HCT116 (cell line): ENCODE measurements around the gene FPR1. TPM values are rescaled to one million over a fixed set of nuclear protein-coding genes. Genes with fewer than 3 reads are reported as not detected.

Experiments used
- ATAC-seq: fragments of 200-7000 bp; cut with Tn5 transposase; 2 replicates; pipeline ENCODE4 v1.9.1; 2020; ENCODE audit warnings: mild to moderate bottlenecking, moderate library complexity
- BruUV-seq: library from RNA; stranded (reverse); fragments of 400-500 nt; replicated peaks from 2 replicates; lab custom pipeline; 2021; lab: Mats Ljungman, UMichigan
- CTCF ChIA-PET: fragments of 300-600 bp; sonication (Branson Sonifier 250); formaldehyde crosslinking; loops from one replicate; lab custom pipeline; 2021; ENCODE audit warnings: antibody characterized with exemption; lab: Charles Lee
- POLR2A ChIA-PET: fragments of 300-600, 350-600 bp; sonication (Branson Sonifier 250); formaldehyde crosslinking; loops from one replicate; lab custom pipeline; 2021; ENCODE audit warnings: antibody characterized with exemption; lab: Charles Lee
- RAD21 ChIA-PET, 2 experiments: fragments of 300-600 bp; sonication (Branson Sonifier 250); formaldehyde crosslinking; loops; one replicate each; lab custom pipeline; 2023; ENCODE audit warnings: low total read pairs in 2 of 2; ENCODE audit not compliant: uncharacterized antibody in 2 of 2, unreplicated experiment in 2 of 2, low non-redundant PET in 1 of 2; lab: Charles Lee
- DNase-seq: peaks from one replicate; pipeline ENCODE4 v3.0.0-alpha.2; 2010; ENCODE audit warnings: low read depth, low spot score
- H2AFZ ChIP-seq: fragments of 200-600 bp; shearing (Covaris generic), sonication (generic); 2 replicates; pipeline ENCODE4 v1.6.1; 2017; ENCODE audit warnings: low read depth, mixed run types, mixed read lengths, antibody characterized with exemption, low read length; ENCODE audit not compliant: poor library complexity, severe bottlenecking
- H3K27ac ChIP-seq: 2 replicates; pipeline ENCODE4 v1.5.1; 2012; ENCODE audit warnings: low read depth, low read length
- H3K27me3 ChIP-seq: fragments of 200-600 bp; sonication (generic); 2 replicates; pipeline ENCODE4 v1.6.1; 2016; ENCODE audit warnings: mixed run types, low read length, mixed read lengths; ENCODE audit not compliant: insufficient read depth
- H3K36me3 ChIP-seq, 2 experiments: fragments of 200-500 bp in 1 of 2; fragments of 200-600 bp in 1 of 2; sonication (Bioruptor generic) in 1 of 2; sonication (generic) in 1 of 2; 2 replicates each; pipeline versions ENCODE4 v1.5.1 to v1.6.1; 2014 to 2016; ENCODE audit warnings: low read length in 2 of 2, inconsistent platforms in 1 of 2, mixed read lengths in 1 of 2, mixed run types in 1 of 2; ENCODE audit not compliant: insufficient read depth in 2 of 2, control insufficient read depth in 1 of 2
- H3K4me1 ChIP-seq, 2 experiments: fragments of 200-600 bp in 1 of 2; sonication (generic) in 1 of 2; 2 replicates each; pipeline versions ENCODE4 v1.5.1 to v1.6.1; 2012 to 2017; ENCODE audit warnings: low read length in 2 of 2, inconsistent platforms in 1 of 2, mild to moderate bottlenecking in 1 of 2, mixed read lengths in 1 of 2, mixed run types in 1 of 2, moderate library complexity in 1 of 2; ENCODE audit not compliant: insufficient read depth in 2 of 2, control insufficient read depth in 1 of 2
- H3K4me2 ChIP-seq: fragments of 200-600 bp; sonication (generic); 2 replicates; pipeline ENCODE4 v1.6.1; 2017; ENCODE audit warnings: mixed run types, low read length, mixed read lengths
- H3K4me3 ChIP-seq, 2 experiments: fragments of 200-600 bp in 1 of 2; sonication (generic) in 1 of 2; replicated peaks in 1 of 2; 2 replicates each; pipeline ENCODE4 v1.5.1; 2011 to 2016; ENCODE audit warnings: low read length in 2 of 2, control low read depth in 1 of 2, low read depth in 1 of 2, mild to moderate bottlenecking in 1 of 2, mixed read lengths in 1 of 2, mixed run types in 1 of 2
- H3K79me2 ChIP-seq: fragments of 200-600 bp; sonication (generic); 2 replicates; pipeline ENCODE4 v1.6.1; 2017; ENCODE audit warnings: mild to moderate bottlenecking, mixed run types, low read length, moderate library complexity, mixed read lengths; ENCODE audit not compliant: insufficient read depth
- H3K9ac ChIP-seq: fragments of 200-600 bp; sonication (generic); 2 replicates; pipeline ENCODE4 v1.6.1; 2016; ENCODE audit warnings: low read length, mixed read lengths
- H3K9me2 ChIP-seq: fragments of 200-600 bp; sonication (generic), shearing (Covaris generic); 2 replicates; pipeline ENCODE4 v1.6.1; 2017; ENCODE audit warnings: mixed run types, mild to moderate bottlenecking, moderate library complexity; ENCODE audit not compliant: insufficient read depth
- H3K9me3 ChIP-seq, 2 experiments: fragments of 200-500 bp in 1 of 2; fragments of 200-600 bp in 1 of 2; sonication (Bioruptor generic) in 1 of 2; sonication (generic) in 1 of 2; 2 replicates each; pipeline ENCODE4 v1.6.1; 2014 to 2017; ENCODE audit warnings: low read length in 2 of 2, mixed read lengths in 2 of 2, inconsistent platforms in 1 of 2, low read depth in 1 of 2, mild to moderate bottlenecking in 1 of 2, mixed run types in 1 of 2, moderate library complexity in 1 of 2; ENCODE audit not compliant: control insufficient read depth in 1 of 2, insufficient read depth in 1 of 2
- H4K20me1 ChIP-seq: fragments of 200-600 bp; sonication (generic), shearing (Covaris generic); 2 replicates; pipeline ENCODE4 v1.6.1; 2017; ENCODE audit warnings: mixed run types, mild to moderate bottlenecking, moderate library complexity; ENCODE audit not compliant: insufficient read depth
- CTCF ChIP-seq, 3 experiments: fragments of 200-600 bp in 1 of 3; sonication (generic) in 1 of 3; IDR thresholded peaks in 2 of 3; conservative IDR thresholded peaks in 1 of 3; 2 replicates each; pipeline ENCODE4 v1.5.1; 2012 to 2017; ENCODE audit warnings: low read depth in 2 of 3, low read length in 2 of 3, antibody characterized with exemption in 1 of 3, borderline replicate concordance in 1 of 3, control low read depth in 1 of 3, mild to moderate bottlenecking in 1 of 3, mixed read lengths in 1 of 3, mixed run types in 1 of 3, moderate library complexity in 1 of 3; ENCODE audit not compliant: insufficient read depth in 1 of 3
- ELF1 ChIP-seq: IDR thresholded peaks from 2 replicates; pipeline ENCODE4 v1.6.1; 2012; ENCODE audit warnings: low read depth, borderline replicate concordance
- EZH2 ChIP-seq: fragments of 200-600 bp; sonication (generic); IDR thresholded peaks from 2 replicates; pipeline ENCODE4 v1.6.1; 2017; ENCODE audit warnings: antibody characterized with exemption, mixed run types
- JUND ChIP-seq: IDR thresholded peaks from 2 replicates; pipeline ENCODE4 v1.6.1; 2012
- RAD21 ChIP-seq: IDR thresholded peaks from 2 replicates; pipeline ENCODE4 v1.6.1; 2012; ENCODE audit warnings: low read depth, mild to moderate bottlenecking
- intact Hi-C: fragments of 100-400 bp; cut with micrococcal nuclease; formaldehyde crosslinking; loops from 2 replicates; pipeline ENCODE4 v1.10.0; 2022
- total RNA-seq: library from RNA; stranded (reverse); gene quantifications from one replicate; pipeline ENCODE4 v1.2.1, GENCODE V29; 2021; ENCODE audit not compliant: unreplicated experiment

Gene FPR1
- total RNA-seq, 1 experiment from 2014 or later, result not detected

- no peak overlapping the region for H2AFZ ChIP-seq
- no peaks in the 10 kb centered on the region for H4K20me1 ChIP-seq
- H3K9ac ChIP-seq, result no peak overlapping the region
- H3K4me3 ChIP-seq, result no peak overlapping the region
- ATAC-seq, result peak; percentile 68
- intact Hi-C loops, result loop anchor here (10.0 kb wide), 1 partner anchor 451 kb away; no protein-coding TSS in a partner anchor
- H3K4me2 ChIP-seq, result no peak overlapping the region
- no peaks in the 10 kb centered on the region for H3K27me3 ChIP-seq
- no TSS peak for BruUV-seq
- RAD21 ChIA-PET, result no interaction called here
- peak; percentile 26 for DNase-seq
- no peaks in the 10 kb centered on the region for H3K9me3 ChIP-seq
- no peaks in the 10 kb centered on the region for H3K9me2 ChIP-seq
- CTCF ChIA-PET, result no interaction called here
- H3K36me3 ChIP-seq, result no peaks in the 10 kb centered on the region
- no peak overlapping the region for H3K27ac ChIP-seq
- TF ChIP-seq RAD21, result peak; percentile 66
- TF ChIP-seq CTCF (IDR thresholded peaks at IDR 0.05 in 2 of 3, conservative IDR thresholded peaks at IDR 0.05 in 1 of 3; ENCODE audit: borderline replicate concordance in 1 of 3, insufficient read depth in 1 of 3, low read depth in 2 of 3, low read length in 2 of 3), result peak; percentile 29 to 54 (median 49); a peak in 4 of 6 replicates
- TF ChIP-seq EZH2, result no peak
- TF ChIP-seq, all 23 proteins: peak for 2
- POLR2A ChIA-PET, result no interaction called here
- Histone ChIP-seq H3K4me1 (no peaks in the 10 kb centered on the region), H3K79me2 (no peaks in the 10 kb centered on the region)
Measured at GRCh38 chr19:51783372-51783771, 31.7 kb upstream of the FPR1 start.

- BruUV-seq, result no TSS peak
- no peak for TF ChIP-seq ELF1
- TF ChIP-seq JUND, result no peak
- no peaks in the 10 kb centered on the region for H3K36me3 ChIP-seq
- no peak overlapping the region for H3K4me2 ChIP-seq
- ATAC-seq (no peak), DNase-seq (no peak)
- H3K9me2 ChIP-seq, result no peaks in the 10 kb centered on the region
- H3K27ac ChIP-seq, result no peak overlapping the region
- H3K4me3 ChIP-seq, result no peak overlapping the region
- POLR2A ChIA-PET, result no interaction called here
- no peaks in the 10 kb centered on the region for H3K27me3 ChIP-seq
- CTCF ChIA-PET, result no interaction called here
- no peaks in the 10 kb centered on the region for H3K9me3 ChIP-seq
- no peak overlapping the region for H3K9ac ChIP-seq
- H2AFZ ChIP-seq, result no peak overlapping the region
- H3K4me1 ChIP-seq, result peaks cover 0 to 4% of the 10 kb centered on the region in 2 experiments; a peak in 1 of 4 replicates
- no peaks in the 10 kb centered on the region for H4K20me1 ChIP-seq
- RAD21 ChIA-PET, result no interaction called here
- intact Hi-C loops, result loop anchor here (10.0 kb wide), 1 partner anchor 453 kb away; no protein-coding TSS in a partner anchor
- H3K79me2 ChIP-seq, result no peaks in the 10 kb centered on the region
Measured at GRCh38 chr19:51781999-51782398, 30.3 kb upstream of the FPR1 start.
